GM10266 (cell line): ENCODE data around the gene SCARF1.

Experiments used
- DNase-seq: peaks from one replicate; pipeline ENCODE4 v3.0.0; 2012; ENCODE audit errors: extremely low spot score
- TF ChIP-seq, protein P1 (sequence below): IDR thresholded peaks from 2 replicates; pipeline ENCODE4 v1.5.1; 2012; ENCODE audit warnings: mild to moderate bottlenecking, low read depth; ENCODE audit not compliant: control insufficient read depth, insufficient read depth; ENCODE audit errors: missing control alignments

SCARF1 gene

DNA sequence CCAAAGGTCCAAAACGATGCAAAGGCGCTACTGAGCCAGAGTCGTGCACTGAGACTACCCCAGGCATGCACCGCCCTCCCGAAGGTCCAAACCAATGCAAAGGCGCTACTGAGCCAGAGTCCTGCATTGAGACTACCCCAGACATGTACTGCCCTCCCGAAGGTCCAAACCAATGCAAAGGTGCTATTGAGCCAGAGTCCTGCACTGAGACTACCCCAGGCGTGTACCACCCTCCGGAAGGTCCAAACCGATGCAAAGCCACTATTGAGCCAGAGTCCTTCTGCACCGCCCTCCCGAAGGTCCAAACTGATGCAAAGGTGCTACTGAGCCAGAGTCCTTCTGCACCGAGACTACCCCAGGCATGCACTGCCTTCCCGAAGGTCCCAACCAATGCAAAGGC is 44.0 kb downstream of the SCARF1 start:
- TF ChIP-seq, protein P1, sequence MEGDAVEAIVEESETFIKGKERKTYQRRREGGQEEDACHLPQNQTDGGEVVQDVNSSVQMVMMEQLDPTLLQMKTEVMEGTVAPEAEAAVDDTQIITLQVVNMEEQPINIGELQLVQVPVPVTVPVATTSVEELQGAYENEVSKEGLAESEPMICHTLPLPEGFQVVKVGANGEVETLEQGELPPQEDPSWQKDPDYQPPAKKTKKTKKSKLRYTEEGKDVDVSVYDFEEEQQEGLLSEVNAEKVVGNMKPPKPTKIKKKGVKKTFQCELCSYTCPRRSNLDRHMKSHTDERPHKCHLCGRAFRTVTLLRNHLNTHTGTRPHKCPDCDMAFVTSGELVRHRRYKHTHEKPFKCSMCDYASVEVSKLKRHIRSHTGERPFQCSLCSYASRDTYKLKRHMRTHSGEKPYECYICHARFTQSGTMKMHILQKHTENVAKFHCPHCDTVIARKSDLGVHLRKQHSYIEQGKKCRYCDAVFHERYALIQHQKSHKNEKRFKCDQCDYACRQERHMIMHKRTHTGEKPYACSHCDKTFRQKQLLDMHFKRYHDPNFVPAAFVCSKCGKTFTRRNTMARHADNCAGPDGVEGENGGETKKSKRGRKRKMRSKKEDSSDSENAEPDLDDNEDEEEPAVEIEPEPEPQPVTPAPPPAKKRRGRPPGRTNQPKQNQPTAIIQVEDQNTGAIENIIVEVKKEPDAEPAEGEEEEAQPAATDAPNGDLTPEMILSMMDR = no peak
- no peak for DNase-seq

DNA sequence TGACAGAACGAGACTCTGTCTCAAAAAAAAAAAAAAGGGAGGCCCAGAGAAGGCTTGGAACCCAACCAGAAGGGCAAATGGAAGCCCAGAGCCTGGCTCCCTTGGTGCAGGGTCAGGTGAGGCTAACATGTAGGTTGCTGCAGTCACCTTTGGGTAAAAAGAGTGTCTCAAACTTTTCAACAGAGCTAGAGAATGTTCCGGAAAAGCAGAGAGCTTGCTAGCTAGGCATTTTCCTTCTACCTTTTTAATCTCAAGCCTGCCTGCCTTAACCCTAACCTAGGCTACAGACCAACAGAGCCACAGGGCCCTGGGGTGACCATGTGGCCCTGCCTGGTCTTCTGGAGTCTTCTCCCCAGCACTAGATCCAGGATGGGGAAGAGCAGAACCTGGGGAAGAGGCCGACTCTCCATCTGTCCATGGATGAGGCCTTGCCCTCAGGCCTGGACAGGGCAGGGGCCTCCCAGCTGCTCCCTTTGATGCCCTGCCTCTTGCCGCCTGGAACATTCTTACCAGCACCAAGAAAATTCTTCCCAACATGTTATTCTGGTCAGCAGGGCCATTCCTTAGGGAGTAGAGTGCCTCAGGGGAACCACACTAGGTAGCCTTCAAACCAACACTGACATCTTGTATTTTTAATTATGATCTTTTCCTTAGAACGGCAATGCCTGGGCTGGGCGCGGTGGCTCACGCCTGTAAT is 47.0 kb downstream of the SCARF1 start:
- TF ChIP-seq, protein P1 = no peak
- no peak for DNase-seq

DNA sequence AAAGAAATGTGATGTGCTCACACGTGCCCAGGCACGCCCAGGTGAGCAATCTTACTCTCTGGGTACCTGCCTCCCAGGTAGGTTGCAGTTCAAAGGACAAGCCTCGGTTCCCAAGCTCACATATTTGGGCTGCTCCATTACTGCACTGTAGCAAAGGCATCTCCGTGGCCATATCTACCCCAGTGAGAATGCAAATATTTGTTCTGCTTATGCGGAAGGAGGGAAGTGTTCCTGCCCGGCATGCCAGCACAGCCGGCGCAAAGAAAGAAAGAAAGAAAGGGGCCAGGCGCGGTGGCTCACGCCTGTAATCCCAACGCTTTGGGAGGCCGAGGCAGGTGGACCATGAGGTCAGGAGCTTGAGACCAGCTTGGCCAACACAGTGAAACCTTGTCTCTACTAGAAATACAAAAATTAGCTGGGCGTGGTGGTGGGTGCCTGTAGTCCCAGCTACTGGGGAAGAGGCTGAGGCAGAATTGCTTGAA is 47.6 kb downstream of the SCARF1 start:
- TF ChIP-seq, protein P1 = no peak
- DNase-seq = no peak

DNA sequence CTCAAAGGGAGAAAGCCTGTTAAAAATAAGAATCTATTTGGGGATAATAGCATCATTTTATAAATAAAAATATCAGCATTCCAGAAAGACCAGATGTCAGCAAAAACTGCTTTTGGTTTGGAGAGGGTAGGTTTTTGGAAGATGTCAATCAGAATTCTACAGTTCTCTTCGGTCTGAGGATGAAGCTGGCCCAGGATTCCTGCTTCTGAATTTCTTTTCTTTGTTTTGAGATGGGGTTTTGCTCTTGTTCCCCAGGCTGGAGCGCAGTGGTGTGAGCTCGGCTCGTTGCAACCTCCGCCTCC is 52.0 kb downstream of the SCARF1 start:
- DNase-seq = no peak
- TF ChIP-seq, protein P1 = no peak

DNA sequence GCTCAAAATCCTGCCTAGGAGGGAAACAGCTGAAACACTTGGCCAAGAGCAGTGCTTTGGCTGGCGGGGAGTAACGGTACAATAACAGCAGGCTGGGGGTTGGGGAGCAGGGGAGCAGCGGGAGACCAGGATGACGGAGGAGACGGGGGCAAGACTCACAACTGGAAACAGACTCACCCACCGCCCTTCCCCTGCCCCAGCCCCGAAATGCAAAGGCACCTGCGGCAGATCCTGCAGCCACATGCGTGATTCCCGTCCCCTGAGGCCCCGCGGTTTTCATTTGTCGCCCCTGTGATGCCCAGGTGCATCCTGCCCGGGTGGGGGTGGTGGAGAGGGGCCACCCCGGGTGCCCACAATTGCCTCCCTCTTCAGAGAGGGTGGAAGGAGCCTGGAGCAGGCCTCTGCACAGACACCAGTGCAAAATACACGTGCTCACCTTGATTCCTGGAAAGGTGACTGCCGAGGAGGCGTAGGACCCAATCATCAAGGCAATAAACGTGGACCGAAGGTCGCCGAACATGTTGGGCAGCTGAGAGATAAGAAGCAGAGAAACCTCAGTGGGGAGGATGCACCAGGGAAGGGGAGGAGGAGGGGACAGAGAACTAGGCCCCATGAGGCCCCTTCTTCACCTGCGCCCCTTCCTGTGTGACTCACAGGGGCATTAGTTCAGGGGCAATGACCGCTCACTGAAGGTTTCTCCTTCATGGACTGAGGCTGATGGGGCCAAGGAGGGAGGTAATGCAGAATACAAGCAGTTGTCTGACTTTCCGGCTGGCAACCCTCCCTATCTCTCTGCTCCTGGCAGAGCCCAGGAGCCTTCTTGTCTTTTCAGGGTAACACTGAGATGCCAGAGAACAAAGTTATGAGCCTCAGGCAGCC is 52.5 kb downstream of the SCARF1 start:
- DNase-seq = peak; percentile 65
- TF ChIP-seq, protein P1 = no peak

DNA sequence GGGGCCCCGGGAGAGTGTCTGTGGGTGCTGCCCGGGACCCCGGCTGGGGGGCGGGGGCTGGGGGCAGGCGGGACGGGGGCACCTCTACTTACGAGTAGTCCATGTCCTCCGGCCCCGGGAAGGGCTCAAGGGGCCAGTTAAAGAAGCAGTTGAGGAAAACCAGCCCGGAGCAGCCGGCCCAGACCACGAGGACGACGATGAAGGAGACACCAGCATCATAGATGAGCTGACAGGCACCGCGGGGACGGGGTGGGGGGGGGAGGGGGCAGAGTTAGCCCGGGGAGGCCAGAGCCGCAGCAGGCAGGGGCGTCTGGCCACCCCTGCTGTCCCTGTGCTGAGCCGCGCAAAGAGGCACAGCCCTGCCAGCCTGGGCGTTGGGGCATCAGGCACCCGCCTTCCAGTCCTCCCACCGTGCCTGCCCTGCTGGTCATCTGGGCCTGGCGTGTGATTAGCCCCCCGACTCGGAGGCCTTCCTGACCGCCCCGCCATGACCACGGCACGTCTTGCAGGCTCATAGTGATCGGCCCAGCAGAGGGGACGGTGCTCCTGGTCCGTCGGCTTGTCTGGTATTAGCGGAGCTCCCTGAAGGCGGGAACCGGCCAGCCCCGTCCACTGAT is 54.0 kb downstream of the SCARF1 start:
- no peak for DNase-seq
- TF ChIP-seq, protein P1 = no peak
